Islet of Langerhans (tissue), 1 donor: ENCODE results near the gene ZACN.

Experiments
- FAIRE-seq: peaks from one replicate; lab custom pipeline; 2011; peaks lifted over from hg19 to GRCh38; lab: Jason Lieb, UNC

Gene ZACN

GRCh38 chr17:76104140-76104895 is 25.3 kb downstream of the ZACN start:
- FAIRE-seq: no peak

- no peak for FAIRE-seq
Measured at GRCh38 chr17:76104896-76105231, 25.9 kb downstream of the ZACN start.

- no peak for FAIRE-seq
Measured at GRCh38 chr17:76106703-76107102, 27.7 kb downstream of the ZACN start.

GRCh38 chr17:76107509-76107908 is 28.5 kb downstream of the ZACN start:
- FAIRE-seq: no peak

GRCh38 chr17:76111956-76112355 is 33.0 kb downstream of the ZACN start:
- no peak for FAIRE-seq

- no peak for FAIRE-seq
Measured at GRCh38 chr17:76115138-76115754, 36.3 kb downstream of the ZACN start.

GRCh38 chr17:76119409-76120371 is 40.7 kb downstream of the ZACN start:
- FAIRE-seq: no peak

GRCh38 chr17:76120658-76121008 is 41.7 kb downstream of the ZACN start:
- no peak for FAIRE-seq

- FAIRE-seq: no peak
Measured at GRCh38 chr17:76121932-76122430, 43.0 kb downstream of the ZACN start.

GRCh38 chr17:76122431-76123190 is 43.6 kb downstream of the ZACN start:
- FAIRE-seq: no peak

GRCh38 chr17:76123191-76123499 is 44.2 kb downstream of the ZACN start:
- no peak for FAIRE-seq

GRCh38 chr17:76123749-76124581 is 45.0 kb downstream of the ZACN start:
- no peak for FAIRE-seq

GRCh38 chr17:76124582-76125390 is 45.8 kb downstream of the ZACN start:
- no peak for FAIRE-seq

- FAIRE-seq: no peak
Measured at GRCh38 chr17:76125391-76125675, 46.4 kb downstream of the ZACN start.

GRCh38 chr17:76125922-76126321 is 46.9 kb downstream of the ZACN start:
- no peak for FAIRE-seq

GRCh38 chr17:76130473-76130872 is 51.5 kb downstream of the ZACN start:
- no peak for FAIRE-seq

- no peak for FAIRE-seq
Measured at GRCh38 chr17:76131051-76131691, 52.2 kb downstream of the ZACN start.

GRCh38 chr17:76131692-76132573 is 53.0 kb downstream of the ZACN start:
- no peak for FAIRE-seq
